ENCODE measurements around the gene C11orf71. TPM values are rescaled to one million over a fixed set of nuclear protein-coding genes. Genes with fewer than 3 reads are reported as not detected.

Gene C11orf71
- total RNA-seq, 1 donor from 2014 or later: 1.5 TPM

- H3K4me3 ChIP-seq (ENCODE audit: low read depth, low read length): no peak overlapping the region
- DNase-seq (ENCODE audit: low read depth): no peak
- no peak for TF ChIP-seq CTCF (conservative IDR thresholded peaks at IDR 0.05; ENCODE audit: low read depth, low read length)
These were observed 7.3 kb downstream of the C11orf71 start for GRCh38 chr11:114392735-114393667.

- TF ChIP-seq CTCF (conservative IDR thresholded peaks at IDR 0.05; ENCODE audit: low read depth, low read length): no peak
- H3K4me3 ChIP-seq (ENCODE audit: low read depth, low read length): no peak overlapping the region
- DNase-seq (ENCODE audit: low read depth): no peak
These were observed 13.8 kb downstream of the C11orf71 start for GRCh38 chr11:114386545-114386944.

GRCh38 chr11:114386131-114386530 is 14.2 kb downstream of the C11orf71 start:
- DNase-seq (ENCODE audit: low read depth): no peak
- TF ChIP-seq CTCF (conservative IDR thresholded peaks at IDR 0.05; ENCODE audit: low read depth, low read length): no peak

GRCh38 chr11:114384487-114384886 is 15.8 kb downstream of the C11orf71 start:
- no peak for TF ChIP-seq CTCF (conservative IDR thresholded peaks at IDR 0.05; ENCODE audit: low read depth, low read length)
- DNase-seq (ENCODE audit: low read depth): no peak
- no peak overlapping the region for H3K4me3 ChIP-seq (ENCODE audit: low read depth, low read length)

More at GRCh38 chr11:114386131-114386530, 14.2 kb downstream of the C11orf71 start:
- no peak overlapping the region for H3K4me3 ChIP-seq (ENCODE audit: low read depth, low read length)

- no peak overlapping the region for H3K4me3 ChIP-seq (ENCODE audit: low read depth, low read length)
- no peak for TF ChIP-seq CTCF (conservative IDR thresholded peaks at IDR 0.05; ENCODE audit: low read depth, low read length)
- no peak for DNase-seq (ENCODE audit: low read depth)
These were observed 17.8 kb downstream of the C11orf71 start for GRCh38 chr11:114382509-114382908.

- H3K4me3 ChIP-seq (ENCODE audit: low read depth, low read length): no peak overlapping the region
- no peak for DNase-seq (ENCODE audit: low read depth)
- no peak for TF ChIP-seq CTCF (conservative IDR thresholded peaks at IDR 0.05; ENCODE audit: low read depth, low read length)
These were observed 20.8 kb downstream of the C11orf71 start for GRCh38 chr11:114379394-114380069.

Data from epithelial cell of proximal tubule (primary cell).